HepG2 (cell line): ENCODE measurements around the gene PADI2. TPM values are rescaled to one million over a fixed set of nuclear protein-coding genes. Genes with fewer than 3 reads are reported as not detected.

Experiments
- ATAC-seq: fragments of 200-7000 bp; cut with Tn5 transposase; 3 replicates; pipeline ENCODE4 v1.9.1; 2020; ENCODE audit warnings: mild to moderate bottlenecking, moderate library complexity
- BruUV-seq: library from RNA; stranded (reverse); fragments of 400-500 nt; replicated peaks from 2 replicates; lab custom pipeline; 2021; lab: Mats Ljungman, UMichigan
- CTCF ChIA-PET: fragments of 300-600 bp; formaldehyde crosslinking; extraction: SDS; loops from one replicate; lab custom pipeline; 2021; ENCODE audit warnings: low total read pairs, inconsistent platforms, low intra/inter-chr PET ratio; lab: Yijun Ruan, JAX
- POLR2A ChIA-PET: fragments of 350-600 bp; sonication (Branson Sonifier 250); formaldehyde crosslinking; loops from one replicate; lab custom pipeline; 2020; ENCODE audit warnings: antibody characterized with exemption, inconsistent platforms; lab: Yijun Ruan, JAX
- DNase-seq: peaks from one replicate; pipeline ENCODE4 v3.0.0-alpha.2; 2015; ENCODE audit warnings: low spot score
- FAIRE-seq: peaks from 3 replicates; lab custom pipeline; 2011; peaks lifted over from hg19 to GRCh38; lab: Jason Lieb, UNC
- H2AFZ ChIP-seq: one replicate; pipeline ENCODE4 v1.6.1; 2011; ENCODE audit warnings: low read length, inconsistent platforms
- H3K27ac ChIP-seq: fragments of 300-600 bp; 3 replicates; pipeline ENCODE4 v1.8.0; 2011; ENCODE audit warnings: mixed run types, mild to moderate bottlenecking, mixed read lengths, low read length, inconsistent platforms; ENCODE audit not compliant: insufficient read depth; ENCODE audit errors: extremely low read length
- H3K27me3 ChIP-seq, 2 experiments: fragments of 200-600 bp in 1 of 2; 2 replicates in 1 of 2; 3 replicates in 1 of 2; pipeline versions ENCODE4 v1.6.0 to v1.8.0; 2011; ENCODE audit warnings: low read length in 2 of 2, mild to moderate bottlenecking in 2 of 2, moderate library complexity in 2 of 2, inconsistent platforms in 1 of 2; ENCODE audit not compliant: insufficient read depth in 2 of 2, control insufficient read depth in 1 of 2
- H3K36me3 ChIP-seq, 2 experiments: fragments of 200-600 bp in 1 of 2; replicated peaks in 1 of 2; 2 replicates in 1 of 2; 3 replicates in 1 of 2; pipeline versions ENCODE4 v1.5.1 to v1.8.0; 2011; ENCODE audit warnings: low read length in 2 of 2, inconsistent platforms in 1 of 2; ENCODE audit not compliant: insufficient read depth in 2 of 2, control insufficient read depth in 1 of 2
- H3K4me1 ChIP-seq: 2 replicates; pipeline ENCODE4 v1.5.1; 2012; ENCODE audit warnings: low read length, inconsistent platforms; ENCODE audit not compliant: insufficient read depth
- H3K4me2 ChIP-seq: 2 replicates; pipeline ENCODE4 v1.6.0; 2011; ENCODE audit warnings: low read depth, low read length, inconsistent platforms
- H3K4me3 ChIP-seq, 3 experiments: fragments of 200-600 bp in 1 of 3; sonication (generic), shearing (Covaris generic) in 1 of 3; replicated peaks in 1 of 3; 2 replicates each; pipeline ENCODE4 v1.5.1; 2011 to 2016; ENCODE audit warnings: low read length in 3 of 3, inconsistent platforms in 2 of 3, low read depth in 2 of 3, mild to moderate bottlenecking in 2 of 3, control low read depth in 1 of 3, mixed read lengths in 1 of 3; ENCODE audit not compliant: insufficient read depth in 1 of 3
- H3K79me2 ChIP-seq: one replicate; pipeline ENCODE4 v1.6.1; 2011; ENCODE audit warnings: low read length, inconsistent platforms; ENCODE audit not compliant: insufficient read depth
- H3K9ac ChIP-seq: 2 replicates; pipeline ENCODE4 v1.6.0; 2011; ENCODE audit warnings: mild to moderate bottlenecking, low read depth, low read length, inconsistent platforms; ENCODE audit not compliant: insufficient read depth
- H3K9me3 ChIP-seq: 2 replicates; pipeline ENCODE4 v1.5.1; 2012; ENCODE audit warnings: mild to moderate bottlenecking, low read length
- H4K20me1 ChIP-seq: 2 replicates; pipeline ENCODE4 v1.6.0; 2011; ENCODE audit warnings: inconsistent platforms, mild to moderate bottlenecking, low read length, moderate library complexity; ENCODE audit not compliant: insufficient read depth
- DRAP1 ChIP-seq: IDR thresholded peaks from 2 replicates; pipeline ENCODE4 v1.6.1; 2016; ENCODE audit warnings: missing genetic modification reagents, missing compliant biosample characterization
- HNF4A ChIP-seq: sonication (generic); formaldehyde crosslinking; IDR thresholded peaks from 2 replicates; pipeline ENCODE4 v1.4.0; 2020; ENCODE audit warnings: missing genetic modification reagents
- MED8 ChIP-seq: sonication (generic); formaldehyde crosslinking; IDR thresholded peaks from 2 replicates; pipeline ENCODE4 v1.8.1; 2023; ENCODE audit warnings: mild to moderate bottlenecking, missing genetic modification reagents; ENCODE audit not compliant: insufficient replicate concordance
- PATZ1 ChIP-seq: sonication (generic); formaldehyde crosslinking; IDR thresholded peaks from 2 replicates; pipeline ENCODE4 v1.4.0; 2020; ENCODE audit warnings: missing genetic modification reagents
- SKI ChIP-seq: fragments of 450-650 bp; IDR thresholded peaks from one replicate; pipeline ENCODE4 v1.6.1; 2018; ENCODE audit warnings: mild to moderate bottlenecking; ENCODE audit not compliant: partially characterized antibody
- TCF7 ChIP-seq: sonication (generic); IDR thresholded peaks from 2 replicates; pipeline ENCODE4 v1.6.1; 2016; ENCODE audit warnings: antibody characterized with exemption, low read depth
- TGIF2 ChIP-seq: IDR thresholded peaks from 2 replicates; pipeline ENCODE4 v1.6.1; 2016; ENCODE audit warnings: control low read depth, missing compliant biosample characterization
- ZBTB10 ChIP-seq: sonication (generic); formaldehyde crosslinking; IDR thresholded peaks from 2 replicates; pipeline ENCODE4 v1.4.0; 2020; ENCODE audit warnings: missing genetic modification reagents, borderline replicate concordance
- ZFP36 ChIP-seq: fragments of 150-350 bp; IDR thresholded peaks from 2 replicates; pipeline ENCODE4 v1.6.1; 2018; ENCODE audit warnings: borderline replicate concordance, low read length, low read depth; ENCODE audit not compliant: partially characterized antibody
- ZNF570 ChIP-seq: sonication (generic); formaldehyde crosslinking; IDR thresholded peaks from 2 replicates; pipeline ENCODE4 v1.4.0; 2020; ENCODE audit warnings: mild to moderate bottlenecking, missing genetic modification reagents, borderline replicate concordance
- WGBS: methylation state at CpG from one replicate; pipeline ENCODE4 v1.1.6; 2017; ENCODE audit warnings: low lambda C conversion rate; 5-methylcytosine and 5-hydroxymethylcytosine counted together
- in situ Hi-C: cut with HindIII; loops from 2 replicates; pipeline ENCODE4 v1.10.0; 2017; ENCODE audit warnings: low pct_unique_long_range_greater_than_20kb; ENCODE audit not compliant: extremely low pct_ligation_motif_present
- intact Hi-C: fragments of 100-400 bp; cut with micrococcal nuclease; formaldehyde crosslinking; loops from one replicate; pipeline ENCODE4 v1.10.0; 2022; ENCODE audit not compliant: unreplicated experiment
- polyA plus RNA-seq, 8 experiments: library from polyadenylated mRNA; depleted of rRNA in 3 of 8; stranded (reverse) in 7 of 8; unstranded in 1 of 8; fragments of >200 nt; fragmentation: Illumina TruSeq in 4 of 8; extraction: Trizol in 4 of 8; gene quantifications; 2 replicates each; pipeline versions ENCODE4 v1.2.1 to v1.2.3, GENCODE V29; 2011 to 2016; ENCODE audit warnings: low read depth in 4 of 8, missing spikeins in 1 of 8, mixed read lengths in 1 of 8; ENCODE audit not compliant: insufficient read depth in 1 of 8
- total RNA-seq, 5 experiments: library from RNA; depleted of rRNA; stranded (reverse); fragments of >200 nt; fragmentation: Illumina TruSeq; extraction: Trizol; gene quantifications; 2 replicates each; pipeline ENCODE4 v1.2.3, GENCODE V29; 2016; ENCODE audit warnings: low read depth in 1 of 5

Gene PADI2
- total and polyA plus RNA-seq, 2 of the 13 experiments (the other 11 are each of a cell fraction or from before 2014, with no cell fraction given): not detected

GRCh38 chr1:17045150-17045549, 74.1 kb downstream of the PADI2 start:
- Histone ChIP-seq H3K79me2 (peaks cover 8% of the 10 kb centered on the region), H3K4me2 (no peak overlapping the region), H4K20me1 (no peaks in the 10 kb centered on the region), H3K9ac (no peak overlapping the region), H3K27me3 (no peaks in the 10 kb centered on the region), H3K36me3 (peaks cover 9 to 41% of the 10 kb centered on the region in 2 experiments), H3K4me1 (0 out of 2 replicates have a peak, but pooled peaks cover 5% of the 10 kb centered on the region), H3K4me3 (no peak overlapping the region), H3K27ac (no peak overlapping the region), H2AFZ (no peak overlapping the region), H3K9me3 (no peaks in the 10 kb centered on the region)
- FAIRE-seq (no peak), DNase-seq (no peak), ATAC-seq (no peak)
- no TSS peak for BruUV-seq
- POLR2A ChIA-PET: no interaction called here
- in situ Hi-C loops: loop anchor here (5.0 kb wide), 1 partner anchor 88 kb away; no protein-coding TSS in a partner anchor
- intact Hi-C loops: no loop called here
- 76% methylated on average over 5 of the region's 5 CpGs for WGBS
- CTCF ChIA-PET: interaction anchor here (2.4 to 2.9 kb wide), 2 partner anchors 81 to 93 kb away, joined by 11 to 26 read pairs; no protein-coding TSS in a partner anchor
- TF ChIP-seq TGIF2 (CRISPR knock-in tag) (no peak), ZNF570 (CRISPR knock-in tag) (no peak)
- TF ChIP-seq, all 625 proteins: peak for 0

DNA sequence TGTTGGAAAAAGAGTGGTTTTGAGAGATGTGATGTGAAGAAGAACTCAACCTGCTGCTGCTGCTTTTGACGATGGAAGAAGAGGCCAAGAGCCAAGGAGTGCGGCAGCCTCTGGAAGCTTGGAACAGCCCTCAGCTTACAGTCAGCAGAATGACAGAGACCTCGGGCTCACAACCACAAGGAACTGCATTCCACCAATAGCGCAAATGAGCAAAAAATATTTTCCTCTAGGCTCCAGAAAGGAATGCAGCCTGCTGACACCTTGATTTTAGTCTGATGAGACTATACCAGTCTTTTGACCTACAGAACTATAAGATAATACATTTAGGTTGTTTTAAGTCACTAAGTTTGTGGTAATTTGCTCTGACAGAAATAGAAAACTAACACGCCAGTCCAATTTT, 75.6 kb downstream of the PADI2 start:
- Histone ChIP-seq H3K4me3 (no peak overlapping the region), H3K9me3 (no peaks in the 10 kb centered on the region), H3K79me2 (peaks cover 6% of the 10 kb centered on the region), H4K20me1 (no peaks in the 10 kb centered on the region), H2AFZ (no peak overlapping the region), H3K27me3 (no peaks in the 10 kb centered on the region), H3K27ac (no peak overlapping the region), H3K9ac (no peak overlapping the region), H3K4me2 (no peak overlapping the region), H3K36me3 (peaks cover 11 to 47% of the 10 kb centered on the region in 2 experiments), H3K4me1 (0 out of 2 replicates have a peak, but pooled peaks cover 5% of the 10 kb centered on the region)
- in situ Hi-C loops (no loop called here), intact Hi-C loops (no loop called here)
- DNase-seq (no peak), FAIRE-seq (no peak), ATAC-seq (no peak)
- ChIA-PET CTCF (no interaction called here), POLR2A (no interaction called here)
- BruUV-seq: no TSS peak
- 73% methylated on average over 5 of the region's 5 CpGs for WGBS
- no peak for TF ChIP-seq TCF7
- TF ChIP-seq ZBTB10: no peak
- TF ChIP-seq SKI: no peak
- TF ChIP-seq MED8 (CRISPR knock-in tag): no peak
- no peak for TF ChIP-seq ZFP36
- no peak for TF ChIP-seq DRAP1 (CRISPR knock-in tag)
- no peak for TF ChIP-seq HNF4A (CRISPR knock-in tag)
- no peak for TF ChIP-seq PATZ1 (CRISPR knock-in tag)
